Breast epithelium (tissue), 3 donors: ENCODE results near the gene FGF9.

ENCODE experiments used
- CTCF ChIP-seq, 3 donors: fragments of 450-650 bp; IDR thresholded peaks; one replicate each; pipeline ENCODE4 v1.5.1; 2016 to 2017; ENCODE audit warnings: antibody characterized with exemption in 3 of 3, mild to moderate bottlenecking in 3 of 3, moderate library complexity in 3 of 3
- POLR2A ChIP-seq: fragments of 450-650 bp; IDR thresholded peaks from one replicate; pipeline ENCODE4 v1.6.1; 2016; ENCODE audit warnings: antibody characterized with exemption, mild to moderate bottlenecking, moderate library complexity
- POLR2AphosphoS5 ChIP-seq, 3 donors: sonication (generic); formaldehyde crosslinking; IDR thresholded peaks; one replicate each; pipeline ENCODE4 v1.6.1; 2017; ENCODE audit warnings: antibody characterized with exemption in 3 of 3

GRCh38 chr13:21688056-21688455 lies 17.2 kb downstream of the FGF9 start:
- no peak for TF ChIP-seq POLR2AphosphoS5 (IDR thresholded peaks at IDR 0.05)
- TF ChIP-seq CTCF (IDR thresholded peaks at IDR 0.05): no peak
- no peak for TF ChIP-seq POLR2A
